DMS114 treated with DMSO at 0.1 percent for 48 hours (cell line): ENCODE measurements around the gene PAN3.

Experiments
- DNase-seq: peaks from one replicate; lab custom pipeline; 2025; ENCODE audit not compliant: unreplicated experiment; lab: John Stamatoyannopoulos, UW

The PAN3 gene

DNA sequence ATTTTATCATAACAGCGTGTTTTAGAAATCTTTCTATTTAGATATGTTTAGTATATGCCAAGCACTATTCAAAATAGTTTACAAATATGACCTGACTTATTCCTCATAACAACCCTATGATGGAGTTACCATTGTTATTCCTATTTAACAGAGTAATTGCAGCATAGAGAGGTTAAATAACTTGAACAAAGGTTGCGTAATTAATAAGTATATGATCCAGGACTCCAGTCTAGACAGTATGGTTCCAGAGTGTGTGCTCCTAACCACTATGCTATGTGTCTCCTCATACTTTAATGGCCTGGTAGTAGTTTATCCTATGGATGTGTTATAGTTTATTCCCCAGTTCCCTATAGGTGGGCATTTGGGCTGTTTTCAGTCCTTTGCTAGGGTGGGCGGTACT is 145.3 kb downstream of the PAN3 start:
- no peak for DNase-seq

DNA sequence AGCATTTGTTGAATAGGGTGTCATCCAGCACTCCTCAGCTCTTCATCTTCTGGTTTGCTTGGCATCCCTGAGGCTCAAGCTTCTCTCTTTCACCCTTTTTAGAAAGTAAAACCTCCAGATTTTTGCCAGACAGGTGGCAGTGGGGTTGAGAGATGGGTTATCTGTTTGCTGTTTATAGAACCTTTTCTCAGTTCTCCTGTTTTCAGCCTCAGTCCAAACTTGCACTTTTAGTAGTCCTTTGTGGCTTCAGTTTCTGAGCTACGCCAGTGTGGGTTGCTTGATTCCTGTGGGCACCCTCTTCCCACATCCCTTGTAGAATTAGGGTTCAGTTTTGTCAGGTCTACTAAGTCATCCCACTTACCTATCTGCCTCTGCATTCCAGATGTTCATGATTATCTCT is 147.9 kb downstream of the PAN3 start:
- no peak for DNase-seq

- DNase-seq, result no peak
Measured at GRCh38 chr13:28297341-28297740, 159.0 kb downstream of the PAN3 start.

- no peak for DNase-seq
Measured at GRCh38 chr13:28299916-28300315, 161.6 kb downstream of the PAN3 start.

GRCh38 chr13:28301839-28302238 is 163.5 kb downstream of the PAN3 start:
- no peak for DNase-seq

GRCh38 chr13:28306325-28306724 is 168.0 kb downstream of the PAN3 start:
- no peak for DNase-seq

GRCh38 chr13:28313579-28313978 is 175.2 kb downstream of the PAN3 start:
- no peak for DNase-seq

DNA sequence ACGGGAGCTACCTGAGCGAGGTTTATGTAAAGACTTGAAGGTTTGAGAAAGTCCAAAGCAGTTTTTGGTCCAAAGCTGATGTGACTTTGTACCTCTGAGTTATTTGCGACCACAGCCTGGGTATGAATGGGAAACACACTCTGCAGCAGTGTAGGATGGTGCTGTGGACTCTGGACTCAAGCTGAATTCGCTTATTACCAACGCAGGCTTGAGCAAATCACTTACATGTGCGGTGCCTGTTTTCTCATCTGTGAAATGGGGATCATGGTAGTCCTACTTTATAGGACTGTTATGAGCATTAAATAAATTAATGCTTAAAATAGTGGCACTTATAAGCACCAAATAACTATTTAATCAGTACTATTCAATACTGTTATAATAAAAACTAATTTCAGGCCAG is 176.5 kb downstream of the PAN3 start:
- DNase-seq, result no peak

GRCh38 chr13:28316129-28316528 is 177.8 kb downstream of the PAN3 start:
- DNase-seq, result no peak

DNA sequence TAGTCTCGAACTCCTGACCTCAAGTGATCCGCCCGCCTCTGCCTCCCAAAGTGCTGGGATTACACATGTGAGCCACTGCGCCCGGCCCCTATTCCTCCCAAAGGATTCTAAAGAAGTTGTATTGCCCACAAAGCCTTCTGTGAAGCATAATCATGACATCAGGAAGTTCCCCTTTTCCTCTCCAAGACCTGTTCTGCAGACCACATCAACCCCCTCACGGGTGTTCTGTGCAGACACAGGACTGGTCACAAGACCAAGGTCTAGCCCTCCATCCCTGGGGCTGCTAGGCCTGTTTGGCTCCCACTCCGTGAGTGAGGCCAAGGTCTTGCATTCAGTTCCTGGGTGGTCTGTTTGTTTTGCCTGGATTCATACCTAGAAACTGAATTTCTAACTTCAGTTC is 178.5 kb downstream of the PAN3 start:
- no peak for DNase-seq

DNA sequence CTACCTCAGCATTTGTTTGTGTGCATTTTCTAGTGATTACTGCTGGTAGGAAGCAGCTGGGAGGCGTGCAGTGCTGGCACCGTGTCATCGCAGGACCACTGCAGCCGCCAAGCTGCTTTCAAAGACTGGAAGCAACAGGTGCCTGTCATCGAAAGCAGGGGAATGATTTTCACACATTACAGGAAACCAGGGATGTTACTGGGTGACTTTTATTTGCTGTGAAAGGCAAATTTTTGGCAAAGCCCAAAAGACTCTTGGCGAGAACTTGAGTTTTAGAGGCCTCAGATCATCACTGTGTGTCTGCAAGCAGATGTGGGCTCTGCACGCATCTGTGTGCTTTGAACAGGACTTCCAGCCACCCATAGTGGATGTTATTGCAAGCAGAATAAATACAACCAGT is 180.2 kb downstream of the PAN3 start:
- no peak for DNase-seq

DNA sequence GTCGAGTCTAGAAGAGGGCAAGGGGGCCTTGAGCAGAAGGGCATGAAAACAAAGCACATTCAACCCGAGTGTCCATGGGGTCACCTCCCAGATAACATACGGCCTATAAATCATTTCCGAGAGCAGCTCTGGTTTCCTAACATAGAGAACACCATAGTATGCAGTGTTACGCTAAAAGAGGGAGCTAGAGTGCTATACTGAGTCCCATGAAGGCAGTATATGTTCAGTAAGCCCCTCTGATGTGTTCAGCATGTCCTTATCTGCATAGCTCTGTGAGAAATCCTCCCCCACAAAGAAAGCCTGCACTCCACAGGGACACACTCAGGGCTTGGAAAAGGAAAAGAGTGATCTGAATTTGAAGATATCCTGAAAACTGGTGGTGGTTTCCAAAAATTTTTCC is 181.2 kb downstream of the PAN3 start:
- no peak for DNase-seq

DNA sequence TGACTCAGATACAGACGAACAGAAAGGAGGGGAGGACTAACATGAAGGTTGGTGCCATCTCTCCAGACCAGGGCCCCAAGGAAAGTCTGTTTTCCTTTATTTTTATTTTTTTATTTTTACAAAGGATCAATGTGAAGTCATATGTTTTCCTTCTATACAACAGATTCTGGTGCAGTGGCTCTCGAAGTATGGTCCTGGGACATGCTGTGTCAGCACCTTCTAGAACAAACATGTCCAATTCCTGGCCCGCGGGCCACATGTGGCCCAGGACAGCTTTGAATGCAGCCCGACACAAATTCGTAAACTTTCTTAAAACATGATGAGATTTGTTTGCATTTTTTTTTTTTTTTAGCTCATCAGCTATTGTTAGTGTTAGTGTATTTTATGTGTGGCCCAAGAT is 181.9 kb downstream of the PAN3 start:
- DNase-seq, result no peak

- DNase-seq, result no peak
Measured at GRCh38 chr13:28320884-28321574, 182.7 kb downstream of the PAN3 start.

DNA sequence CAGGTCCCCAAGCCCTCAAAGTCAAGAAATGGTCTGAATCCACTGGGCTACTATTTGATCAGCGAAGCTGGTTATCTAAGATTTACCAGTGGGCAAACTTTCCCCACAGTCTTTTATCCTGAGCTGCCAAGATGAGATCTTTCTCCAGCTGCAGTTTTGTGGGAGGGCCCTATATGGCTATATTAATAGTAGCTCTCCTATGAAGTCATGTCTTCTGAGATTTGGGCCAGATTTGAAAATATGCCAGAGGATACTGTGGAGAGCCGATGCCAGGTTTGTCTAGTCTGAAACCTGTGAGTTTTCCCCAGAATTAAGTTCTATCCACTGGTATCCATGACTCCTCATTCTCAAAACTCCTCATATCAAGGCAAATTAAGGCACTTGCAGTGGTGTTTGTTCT is 183.4 kb downstream of the PAN3 start:
- DNase-seq, result no peak

DNA sequence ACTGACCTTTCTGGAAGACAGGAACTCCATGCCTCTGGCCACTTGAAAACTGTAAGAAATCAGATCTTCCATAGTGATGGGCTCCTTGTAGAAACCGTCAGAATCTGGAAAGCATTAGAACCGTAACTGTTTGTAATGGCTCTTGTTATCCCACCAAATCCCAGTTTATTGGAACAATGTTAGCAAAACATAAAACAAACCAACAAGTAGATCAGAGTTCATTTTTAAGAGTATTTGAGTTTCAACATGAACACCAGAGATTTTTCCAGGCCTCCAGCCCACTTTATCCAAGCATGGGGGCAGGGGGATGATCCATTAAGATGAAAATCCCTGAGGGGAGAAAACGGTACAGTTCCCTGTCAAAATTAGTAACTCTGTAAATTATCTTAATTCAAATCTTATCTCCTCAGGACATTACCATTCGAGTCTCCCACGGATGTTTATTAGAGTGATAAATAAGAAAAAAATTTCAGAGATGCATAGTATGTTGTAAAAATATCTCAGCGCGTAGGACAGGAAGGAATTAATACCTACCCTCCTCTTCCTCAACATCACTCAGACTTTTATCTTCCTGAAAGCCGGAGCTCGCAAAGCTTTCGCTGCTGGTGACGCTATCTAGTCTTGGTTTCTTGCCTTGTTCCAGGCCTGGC is 184.0 kb downstream of the PAN3 start:
- DNase-seq, result no peak

DNA sequence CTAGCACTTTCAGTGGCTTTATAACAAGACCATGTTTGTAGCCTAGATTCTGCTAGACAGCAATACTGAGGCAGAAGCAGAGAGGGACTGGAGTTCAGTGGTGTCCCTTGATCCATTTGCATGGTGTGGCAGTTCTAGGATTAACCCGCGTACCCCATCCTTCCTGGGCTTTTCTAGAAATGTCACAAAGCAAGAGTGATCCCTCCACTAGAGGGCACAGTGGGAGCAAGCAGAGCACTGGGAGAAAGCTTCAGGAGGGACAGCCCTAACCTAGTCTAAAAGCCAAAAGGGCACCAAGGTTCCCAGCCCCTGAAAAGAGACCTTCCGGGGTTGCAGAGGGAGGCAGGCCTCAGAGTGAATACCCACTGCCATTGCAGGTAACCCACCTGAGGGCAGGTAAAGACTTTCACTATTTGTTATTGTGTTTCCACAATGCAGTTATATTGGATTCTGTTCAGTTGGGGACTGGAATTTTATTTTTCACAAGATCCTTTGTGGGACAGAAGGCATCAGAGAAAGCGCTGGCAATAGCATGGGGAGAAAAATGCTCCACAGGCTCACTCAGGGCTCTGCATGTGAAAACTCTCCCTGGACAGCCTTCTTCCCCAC is 185.9 kb downstream of the PAN3 start:
- DNase-seq, result peak; percentile 15

GRCh38 chr13:28325022-28325421 is 186.7 kb downstream of the PAN3 start:
- DNase-seq, result no peak

DNA sequence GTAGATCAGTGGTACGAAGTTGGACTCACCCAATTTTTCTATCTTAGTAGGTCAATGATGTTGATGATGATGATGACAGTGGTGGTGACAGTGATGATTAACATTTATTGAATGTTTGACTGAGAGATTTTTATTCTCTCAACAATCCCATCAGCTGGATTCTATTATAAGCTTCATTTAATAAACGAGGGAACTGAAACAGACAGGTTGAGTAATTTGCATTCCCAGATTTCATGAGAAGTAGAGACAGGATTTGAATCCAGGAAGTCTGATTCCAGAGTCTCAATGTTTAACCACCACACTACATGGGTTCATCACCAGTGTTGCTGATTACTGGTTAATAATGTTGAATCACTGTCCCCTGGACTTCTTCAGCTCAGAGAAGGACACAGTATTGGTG is 187.7 kb downstream of the PAN3 start:
- DNase-seq, result no peak

GRCh38 chr13:28327373-28328270 is 189.3 kb downstream of the PAN3 start:
- no peak for DNase-seq

- no peak for DNase-seq
Measured at GRCh38 chr13:28328271-28328607, 189.9 kb downstream of the PAN3 start.
